Stimulated activated effector memory CD8-positive, alpha-beta T cell treated with anti-CD3 and anti-CD28 coated beads, Interleukin-12 subunit alpha, Interleukin-12 subunit beta, amount 100 ng/mL, for 72 hours (primary cell): ENCODE measurements around the gene FBXL2.
"Not testable (repeated sequence)": the region's sequence is repeated elsewhere in the genome, so short reads cannot be mapped to it uniquely, and the experiment has no call there.

Experiments
- ATAC-seq: fragments of 150-1000 bp; cut with Tn5 transposase; 2 replicates; pipeline ENCODE4 v1.10.0; 2021
- DNase-seq, 2 donors: peaks; one replicate each; pipeline ENCODE4 v3.0.0; 2021 to 2022; ENCODE audit warnings: low spot score in 2 of 2
- H3K27ac Mint-ChIP-seq: one replicate; pipeline ENCODE4 v1.8.0; 2022; ENCODE audit warnings: mild to moderate bottlenecking, mixed read lengths
- H3K36me3 Mint-ChIP-seq: one replicate; pipeline ENCODE4 v1.8.0; 2022; ENCODE audit warnings: mild to moderate bottlenecking, mixed read lengths
- H3K4me1 Mint-ChIP-seq: one replicate; pipeline ENCODE4 v1.8.0; 2022; ENCODE audit warnings: mixed read lengths
- H3K4me3 Mint-ChIP-seq: one replicate; pipeline ENCODE4 v1.8.0; 2022; ENCODE audit warnings: mild to moderate bottlenecking, mixed read lengths
- H3K9me3 Mint-ChIP-seq: one replicate; pipeline ENCODE4 v1.8.0; 2022; ENCODE audit warnings: mixed read lengths

The FBXL2 gene

GRCh38 chr3:33391255-33391995, 114.2 kb downstream of the FBXL2 start:
- ATAC-seq, result peak; percentile 11

GRCh38 chr3:33392144-33392543, 114.9 kb downstream of the FBXL2 start:
- Mint-ChIP-seq H3K27ac (peak overlapping the region; percentile 89), H3K9me3 (no peaks in the 10 kb centered on the region), H3K36me3 (peaks cover 97% of the 10 kb centered on the region), H3K4me3 (peak overlapping the region; percentile 1), H3K4me1 (peaks cover 11% of the 10 kb centered on the region)
- ATAC-seq (peak; percentile 32), DNase-seq (no peak)

More at GRCh38 chr3:33391255-33391995, 114.2 kb downstream of the FBXL2 start:
- peak overlapping the region; percentile 1 for H3K4me3 Mint-ChIP-seq
- peak overlapping the region; percentile 89 for H3K27ac Mint-ChIP-seq
- H3K9me3 Mint-ChIP-seq, result no peaks in the 10 kb centered on the region
- no peak for DNase-seq
- peaks cover 97% of the 10 kb centered on the region for H3K36me3 Mint-ChIP-seq
- H3K4me1 Mint-ChIP-seq, result peaks cover 11% of the 10 kb centered on the region

DNA sequence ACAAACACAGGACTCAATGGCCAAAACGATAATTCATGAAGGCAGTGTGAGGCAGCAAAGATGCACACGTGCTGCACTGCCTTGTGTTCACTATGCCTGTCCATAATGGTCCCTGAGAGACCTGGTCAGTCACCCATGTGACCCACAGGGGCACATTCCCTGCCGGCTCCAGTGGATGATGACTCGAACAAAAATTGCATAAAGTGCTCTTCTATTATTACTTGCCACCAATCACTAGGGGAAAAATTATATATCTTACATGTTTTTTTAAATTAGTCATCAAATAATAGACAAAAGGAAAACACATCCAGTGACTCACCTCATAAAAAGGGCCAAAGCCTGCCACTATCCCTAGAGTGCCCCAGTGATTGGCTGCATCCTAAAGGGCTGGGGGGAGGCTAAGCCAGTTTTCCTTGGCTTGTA, 115.5 kb downstream of the FBXL2 start:
- peak overlapping the region; percentile 89 for H3K27ac Mint-ChIP-seq
- H3K36me3 Mint-ChIP-seq, result peaks cover 96% of the 10 kb centered on the region
- H3K4me3 Mint-ChIP-seq, result no peak overlapping the region
- peaks cover 11% of the 10 kb centered on the region for H3K4me1 Mint-ChIP-seq
- ATAC-seq, result no peak
- DNase-seq, result no peak
- H3K9me3 Mint-ChIP-seq, result no peaks in the 10 kb centered on the region

DNA sequence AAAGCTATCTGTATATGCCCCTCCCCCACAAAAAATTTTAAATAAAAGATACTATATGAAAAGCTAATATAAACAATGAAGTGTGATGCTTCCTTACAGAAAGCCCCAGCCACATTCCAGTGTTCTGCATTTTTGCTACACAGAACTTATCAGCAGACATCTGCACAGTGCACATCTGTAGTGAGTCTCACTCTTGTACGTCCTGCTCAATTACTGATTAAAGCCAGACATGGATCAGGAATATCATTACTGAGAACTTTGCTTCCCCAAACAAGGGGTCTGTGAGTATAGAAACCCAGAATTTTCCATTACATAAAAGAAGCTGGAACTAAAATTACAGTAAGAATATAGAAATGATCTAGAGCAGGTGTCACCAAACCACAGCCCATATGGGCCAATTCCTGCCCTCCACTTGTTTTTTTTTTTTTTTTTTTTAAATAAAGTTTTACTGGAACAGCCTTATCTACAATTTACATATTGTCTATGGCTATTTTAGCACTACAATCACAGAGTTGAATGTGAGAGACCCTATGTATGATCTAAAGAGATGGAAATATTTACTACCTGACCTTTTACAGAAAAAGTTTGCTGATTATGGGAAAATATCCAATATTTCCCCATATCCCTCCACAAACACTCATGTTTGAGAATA, 117.3 kb downstream of the FBXL2 start:
- no peak overlapping the region for H3K4me3 Mint-ChIP-seq

GRCh38 chr3:33395900-33396299, 118.7 kb downstream of the FBXL2 start:
- Mint-ChIP-seq H3K9me3 (no peaks in the 10 kb centered on the region), H3K4me3 (no peak overlapping the region), H3K36me3 (peaks cover 98% of the 10 kb centered on the region), H3K4me1 (peaks cover 11% of the 10 kb centered on the region), H3K27ac (no peak overlapping the region)
- DNase-seq (no peak), ATAC-seq (no peak)

More for the DNA sequence above, 117.3 kb downstream of the FBXL2 start:
- no peaks in the 10 kb centered on the region for H3K9me3 Mint-ChIP-seq
- ATAC-seq (no peak), DNase-seq (no peak)
- H3K4me1 Mint-ChIP-seq, result peaks cover 11% of the 10 kb centered on the region
- H3K27ac Mint-ChIP-seq, result no peak overlapping the region
- H3K36me3 Mint-ChIP-seq, result peaks cover 97% of the 10 kb centered on the region

DNA sequence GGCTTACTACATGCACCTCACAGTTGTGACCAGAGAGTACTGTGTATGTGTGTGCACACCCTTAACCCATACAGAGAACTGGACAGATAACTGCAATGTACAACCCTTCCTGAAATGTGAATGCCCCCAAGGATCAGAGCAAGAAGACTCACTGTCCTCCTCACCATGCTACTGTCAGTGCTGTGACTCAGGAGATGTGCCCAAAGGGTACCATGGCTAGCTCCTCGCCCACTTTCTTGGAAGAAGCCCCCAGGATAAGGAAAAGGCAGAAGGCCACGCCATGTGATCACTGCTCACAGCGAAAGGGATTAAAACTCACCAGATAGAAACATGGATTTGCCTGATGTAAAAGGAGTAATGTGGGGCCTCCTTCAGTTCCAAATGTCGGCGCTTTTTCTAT, 121.2 kb downstream of the FBXL2 start:
- H3K36me3 Mint-ChIP-seq, result peaks cover 99% of the 10 kb centered on the region
- H3K27ac Mint-ChIP-seq, result peak overlapping the region; percentile 6
- no peak for DNase-seq
- H3K4me1 Mint-ChIP-seq, result no peaks in the 10 kb centered on the region
- no peak for ATAC-seq
- H3K9me3 Mint-ChIP-seq, result no peaks in the 10 kb centered on the region
- H3K4me3 Mint-ChIP-seq, result no peak overlapping the region

GRCh38 chr3:33401781-33402180, 124.5 kb downstream of the FBXL2 start:
- Mint-ChIP-seq H3K27ac (peak overlapping the region; percentile 41), H3K4me1 (no peaks in the 10 kb centered on the region), H3K36me3 (peaks cover 99% of the 10 kb centered on the region), H3K9me3 (no peaks in the 10 kb centered on the region), H3K4me3 (no peak overlapping the region)
- ATAC-seq (no peak), DNase-seq (no peak)

- DNase-seq (no peak), ATAC-seq (no peak)
- Mint-ChIP-seq H3K36me3 (peaks cover 100% of the 10 kb centered on the region), H3K9me3 (no peaks in the 10 kb centered on the region), H3K4me1 (no peaks in the 10 kb centered on the region), H3K4me3 (no peak overlapping the region), H3K27ac (no peak overlapping the region)
These were observed 125.7 kb downstream of the FBXL2 start for GRCh38 chr3:33402936-33403335.

- Mint-ChIP-seq H3K36me3 (peaks cover 100% of the 10 kb centered on the region), H3K4me1 (no peaks in the 10 kb centered on the region), H3K4me3 (no peak overlapping the region), H3K9me3 (no peaks in the 10 kb centered on the region), H3K27ac (no peak overlapping the region)
- DNase-seq, result no peak
- no peak for ATAC-seq
These were observed 126.5 kb downstream of the FBXL2 start for GRCh38 chr3:33403756-33404155.

DNA sequence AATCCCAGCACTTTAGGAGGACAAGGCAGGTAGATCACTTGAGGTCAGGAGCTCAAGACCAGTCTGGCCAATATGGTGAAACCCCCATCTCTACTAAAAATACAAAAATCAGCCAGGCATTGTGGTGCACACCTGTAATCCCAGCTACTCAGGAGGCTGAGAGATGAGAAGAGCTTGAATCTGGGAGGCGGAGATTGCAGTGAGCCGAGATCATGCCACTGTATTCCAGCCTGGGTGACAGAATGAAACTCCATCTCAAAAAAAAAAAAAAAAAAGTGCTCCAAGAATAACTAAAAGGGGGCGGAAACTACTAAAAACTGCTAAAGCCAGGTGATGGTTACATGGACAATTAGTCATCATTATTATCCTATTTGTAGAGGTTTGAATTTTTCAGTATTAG, 133.6 kb downstream of the FBXL2 start:
- H3K9me3 Mint-ChIP-seq, H3K4me3 Mint-ChIP-seq: not testable (repeated sequence)
- H3K36me3 Mint-ChIP-seq, result peaks cover 96% of the 10 kb centered on the region

GRCh38 chr3:33417066-33417673, 139.9 kb downstream of the FBXL2 start:
- ATAC-seq (peak; percentile 90), DNase-seq (no peak)
- Mint-ChIP-seq H3K36me3 (peaks cover 96% of the 10 kb centered on the region), H3K27ac (peak overlapping the region; percentile 69), H3K4me1 (peaks cover 15% of the 10 kb centered on the region), H3K9me3 (no peaks in the 10 kb centered on the region), H3K4me3 (peak overlapping the region; percentile 13)

More for the DNA sequence above, 133.6 kb downstream of the FBXL2 start:
- DNase-seq, H3K4me1 Mint-ChIP-seq, ATAC-seq, H3K27ac Mint-ChIP-seq: not testable (repeated sequence)

DNA sequence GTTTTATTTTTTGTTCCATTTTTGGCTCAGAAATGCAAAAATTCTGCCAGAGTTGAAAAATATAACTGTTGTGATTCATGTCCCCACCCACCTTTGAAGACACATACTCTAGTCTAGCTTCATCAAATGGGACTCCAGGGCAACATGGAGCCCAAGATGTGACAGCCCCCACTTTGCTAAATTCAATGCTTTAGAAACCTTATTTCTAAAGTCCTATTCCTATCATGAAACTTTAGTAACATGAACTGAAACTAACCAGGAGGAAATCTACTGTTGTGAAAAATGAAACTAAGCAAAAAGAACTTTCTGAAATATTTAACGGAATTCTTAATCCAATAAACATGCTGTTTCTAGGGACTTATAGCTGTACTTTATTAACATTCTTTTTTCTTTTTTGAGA, 142.7 kb downstream of the FBXL2 start:
- DNase-seq (no peak), ATAC-seq (no peak)
- no peak overlapping the region for H3K4me3 Mint-ChIP-seq
- peaks cover 99% of the 10 kb centered on the region for H3K36me3 Mint-ChIP-seq
- H3K4me1 Mint-ChIP-seq, result peaks cover 15% of the 10 kb centered on the region
- no peak overlapping the region for H3K27ac Mint-ChIP-seq
- no peaks in the 10 kb centered on the region for H3K9me3 Mint-ChIP-seq

DNA sequence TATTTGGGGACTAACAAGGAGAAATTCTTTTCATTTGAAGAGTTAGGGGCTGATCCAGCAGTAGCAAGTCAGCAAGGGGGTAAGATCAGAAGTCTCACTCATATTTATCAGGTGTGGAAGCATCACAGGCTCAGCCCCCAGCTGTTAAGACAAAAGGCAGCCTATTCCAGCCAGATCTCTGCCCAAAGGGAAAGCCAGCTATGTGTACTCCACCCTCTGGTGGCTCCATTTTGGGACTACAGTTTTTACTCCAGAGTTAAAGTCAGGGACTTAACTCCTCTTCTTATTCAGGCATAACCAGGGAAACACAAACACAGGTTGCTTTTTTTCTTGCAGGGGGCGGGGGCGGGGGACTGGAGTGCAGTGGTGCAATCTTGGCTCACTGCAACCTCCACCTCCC, 143.7 kb downstream of the FBXL2 start:
- peaks cover 96% of the 10 kb centered on the region for H3K36me3 Mint-ChIP-seq
- H3K4me3 Mint-ChIP-seq, result no peak overlapping the region
- H3K4me1 Mint-ChIP-seq, result peaks cover 15% of the 10 kb centered on the region
- DNase-seq (no peak), ATAC-seq (no peak)
- H3K9me3 Mint-ChIP-seq, result no peaks in the 10 kb centered on the region
- H3K27ac Mint-ChIP-seq, result peak overlapping the region; percentile 29

GRCh38 chr3:33424606-33425452, 147.6 kb downstream of the FBXL2 start:
- DNase-seq, result no peak
- peak overlapping the region; percentile 30 for H3K27ac Mint-ChIP-seq

GRCh38 chr3:33425453-33425852, 148.2 kb downstream of the FBXL2 start:
- H3K27ac Mint-ChIP-seq, result peak overlapping the region; percentile 30
- DNase-seq, result no peak
- ATAC-seq, result no peak
- peaks cover 52% of the 10 kb centered on the region for H3K36me3 Mint-ChIP-seq
- no peaks in the 10 kb centered on the region for H3K9me3 Mint-ChIP-seq
- H3K4me1 Mint-ChIP-seq, result peaks cover 30% of the 10 kb centered on the region
- H3K4me3 Mint-ChIP-seq, result no peak overlapping the region

More at GRCh38 chr3:33424606-33425452, 147.6 kb downstream of the FBXL2 start:
- Mint-ChIP-seq H3K36me3 (peaks cover 58% of the 10 kb centered on the region), H3K4me3 (no peak overlapping the region), H3K9me3 (no peaks in the 10 kb centered on the region), H3K4me1 (peaks cover 23% of the 10 kb centered on the region)
- no peak for ATAC-seq
